WTC11 (cell line): ENCODE measurements around the gene HEY2. TPM values are rescaled to one million over a fixed set of nuclear protein-coding genes. Genes with fewer than 3 reads are reported as not detected.

ENCODE experiments used
- ATAC-seq: fragments of 200-7000 bp; cut with Tn5 transposase; 2 replicates; pipeline ENCODE4 v1.10.0; 2021; ENCODE audit warnings: mild to moderate bottlenecking, moderate library complexity
- CTCF ChIA-PET: fragments of 300-600 bp; sonication (Branson Sonifier 250); formaldehyde crosslinking; loops from one replicate; lab custom pipeline; 2021; ENCODE audit warnings: antibody characterized with exemption; lab: Charles Lee
- POLR2A ChIA-PET: fragments of 350-600 bp; sonication (Branson Sonifier 250); formaldehyde crosslinking; loops from one replicate; lab custom pipeline; 2021; ENCODE audit warnings: antibody characterized with exemption; lab: Charles Lee
- DNase-seq: peaks from one replicate; pipeline ENCODE4 v3.0.0; 2021; ENCODE audit warnings: low spot score
- H3K27ac Mint-ChIP-seq: 2 replicates; pipeline ENCODE4 v1.8.0; 2021; ENCODE audit warnings: mixed read lengths
- H3K27me3 Mint-ChIP-seq: 2 replicates; pipeline ENCODE4 v1.8.0; 2021; ENCODE audit warnings: low read depth, mild to moderate bottlenecking, moderate library complexity, mixed read lengths
- H3K36me3 Mint-ChIP-seq: 2 replicates; pipeline ENCODE4 v1.8.0; 2021; ENCODE audit warnings: mixed read lengths
- H3K4me1 Mint-ChIP-seq: 2 replicates; pipeline ENCODE4 v1.8.0; 2022; ENCODE audit warnings: mixed read lengths
- H3K4me3 Mint-ChIP-seq: 2 replicates; pipeline ENCODE4 v1.8.0; 2021; ENCODE audit warnings: mild to moderate bottlenecking, moderate library complexity, mixed read lengths
- H3K9me3 Mint-ChIP-seq: 2 replicates; pipeline ENCODE4 v1.8.0; 2021; ENCODE audit warnings: mixed read lengths
- EMX1 ChIP-seq: fragments of 250-450 bp; sonication (Bioruptor Pico); IDR thresholded peaks from 2 replicates; pipeline ENCODE4 v1.8.0; 2021; ENCODE audit warnings: mild to moderate bottlenecking
- ESRRA ChIP-seq: sonication (generic); formaldehyde crosslinking; IDR thresholded peaks from 2 replicates; pipeline ENCODE4 v1.8.1; 2022; ENCODE audit warnings: mild to moderate bottlenecking, missing genetic modification reagents, borderline replicate concordance
- ETV6 ChIP-seq: sonication (generic); formaldehyde crosslinking; IDR thresholded peaks from 2 replicates; pipeline ENCODE4 v1.8.1; 2022; ENCODE audit warnings: mild to moderate bottlenecking, missing genetic modification reagents
- JAZF1 ChIP-seq: fragments of 250-450 bp; sonication (Bioruptor Pico); IDR thresholded peaks from 2 replicates; pipeline ENCODE4 v1.9.0; 2021; ENCODE audit warnings: moderate library complexity, mild to moderate bottlenecking, inconsistent platforms
- KAT7 ChIP-seq: sonication (generic); formaldehyde crosslinking; IDR thresholded peaks from 2 replicates; pipeline ENCODE4 v1.8.1; 2023; ENCODE audit warnings: missing genetic modification reagents, mild to moderate bottlenecking, borderline replicate concordance
- MXD4 ChIP-seq: fragments of 250-450 bp; sonication (Bioruptor Pico); IDR thresholded peaks from 2 replicates; pipeline ENCODE4 v1.8.0; 2021; ENCODE audit warnings: mild to moderate bottlenecking, moderate library complexity, borderline replicate concordance
- NFATC4 ChIP-seq: fragments of 250-450 bp; sonication (Bioruptor Pico); IDR thresholded peaks from 2 replicates; pipeline ENCODE4 v1.9.0; 2021; ENCODE audit warnings: mild to moderate bottlenecking
- NR2C2 ChIP-seq: sonication (generic); formaldehyde crosslinking; IDR thresholded peaks from 2 replicates; pipeline ENCODE4 v1.8.0; 2022; ENCODE audit warnings: mild to moderate bottlenecking, missing genetic modification reagents
- NR3C1 ChIP-seq: sonication (generic); formaldehyde crosslinking; conservative IDR thresholded peaks from 2 replicates; pipeline ENCODE4 v1.8.1; 2023; ENCODE audit warnings: low read depth, mild to moderate bottlenecking, missing genetic modification reagents
- PRRX2 ChIP-seq: fragments of 250-450 bp; sonication (Bioruptor Pico); IDR thresholded peaks from 2 replicates; pipeline ENCODE4 v1.8.0; 2021; ENCODE audit warnings: mild to moderate bottlenecking
- RELA ChIP-seq: sonication (generic); formaldehyde crosslinking; IDR thresholded peaks from 2 replicates; pipeline ENCODE4 v1.8.1; 2022; ENCODE audit warnings: missing genetic modification reagents, mild to moderate bottlenecking, borderline replicate concordance
- RORB ChIP-seq: fragments of 250-450 bp; sonication (Bioruptor Pico); IDR thresholded peaks from 2 replicates; pipeline ENCODE4 v1.9.0; 2021; ENCODE audit warnings: mild to moderate bottlenecking
- TP53 ChIP-seq: sonication (generic); formaldehyde crosslinking; IDR thresholded peaks from 2 replicates; pipeline ENCODE4 v1.8.1; 2023; ENCODE audit warnings: mild to moderate bottlenecking, missing genetic modification reagents
- ZNF219 ChIP-seq: sonication (generic); formaldehyde crosslinking; IDR thresholded peaks from 2 replicates; pipeline ENCODE4 v1.8.0; 2023; ENCODE audit warnings: missing genetic modification reagents, mild to moderate bottlenecking, borderline replicate concordance
- total RNA-seq: library from RNA; stranded (reverse); gene quantifications from 3 replicates; pipeline ENCODE4 v1.2.3, GENCODE V29; 2021
- TF ChIP-seq, protein P1 (sequence below): sonication (generic); formaldehyde crosslinking; IDR thresholded peaks from 2 replicates; pipeline ENCODE4 v1.8.0; 2023; ENCODE audit warnings: missing genetic modification reagents, mild to moderate bottlenecking, borderline replicate concordance
- TF ChIP-seq, protein P2 (sequence below): sonication (generic); formaldehyde crosslinking; IDR thresholded peaks from 2 replicates; pipeline ENCODE4 v1.8.1; 2022; ENCODE audit warnings: mild to moderate bottlenecking, moderate library complexity, missing genetic modification reagents
- TF ChIP-seq, protein P3 (sequence below): fragments of 250-450 bp; sonication (Bioruptor Pico); IDR thresholded peaks from 2 replicates; pipeline ENCODE4 v1.8.0; 2021; ENCODE audit warnings: mild to moderate bottlenecking
- TF ChIP-seq, protein P4 (sequence below): sonication (generic); formaldehyde crosslinking; IDR thresholded peaks from 2 replicates; pipeline ENCODE4 v1.8.1; 2023; ENCODE audit warnings: mild to moderate bottlenecking, missing genetic modification reagents, moderate library complexity
- TF ChIP-seq, protein P5 (sequence below): sonication (generic); formaldehyde crosslinking; IDR thresholded peaks from 2 replicates; pipeline ENCODE4 v1.8.0; 2023; ENCODE audit warnings: missing genetic modification reagents

Gene HEY2
- total RNA-seq, 1 experiment from 2014 or later: 10.6 TPM

DNA sequence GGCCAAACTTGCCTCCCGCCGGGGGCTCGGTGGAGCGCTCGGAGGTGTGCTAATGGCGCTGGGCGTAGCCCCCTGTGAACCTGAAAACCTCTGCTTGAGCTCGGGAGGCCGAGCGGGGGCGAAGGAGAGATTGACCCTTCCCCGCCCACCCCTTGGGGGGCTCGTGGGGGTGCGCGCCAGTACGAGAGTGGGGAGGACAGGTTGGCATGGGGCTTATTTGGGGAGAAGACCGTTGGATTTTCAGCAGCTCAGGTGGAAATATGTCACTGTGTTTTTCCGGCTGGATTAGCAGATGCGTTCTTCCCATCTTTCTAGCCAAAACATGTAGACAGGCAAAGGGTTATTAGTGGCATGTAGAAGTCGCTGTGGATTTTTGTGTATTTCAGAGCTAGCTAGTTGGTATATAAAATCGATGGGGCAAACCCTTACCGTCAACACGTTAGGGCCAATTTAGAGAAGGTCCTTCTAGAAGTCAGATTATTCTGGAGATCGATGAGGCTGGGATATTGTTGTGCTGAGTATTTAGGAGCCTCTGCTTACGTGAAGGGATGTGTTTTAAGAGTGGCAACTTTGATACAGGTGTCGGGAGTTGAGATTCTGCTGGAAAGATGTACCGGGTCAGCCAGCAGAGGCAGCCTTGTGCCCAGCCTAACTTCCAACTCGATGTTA, 41.9 kb downstream of the HEY2 start (continued):
- TF ChIP-seq, protein P1, sequence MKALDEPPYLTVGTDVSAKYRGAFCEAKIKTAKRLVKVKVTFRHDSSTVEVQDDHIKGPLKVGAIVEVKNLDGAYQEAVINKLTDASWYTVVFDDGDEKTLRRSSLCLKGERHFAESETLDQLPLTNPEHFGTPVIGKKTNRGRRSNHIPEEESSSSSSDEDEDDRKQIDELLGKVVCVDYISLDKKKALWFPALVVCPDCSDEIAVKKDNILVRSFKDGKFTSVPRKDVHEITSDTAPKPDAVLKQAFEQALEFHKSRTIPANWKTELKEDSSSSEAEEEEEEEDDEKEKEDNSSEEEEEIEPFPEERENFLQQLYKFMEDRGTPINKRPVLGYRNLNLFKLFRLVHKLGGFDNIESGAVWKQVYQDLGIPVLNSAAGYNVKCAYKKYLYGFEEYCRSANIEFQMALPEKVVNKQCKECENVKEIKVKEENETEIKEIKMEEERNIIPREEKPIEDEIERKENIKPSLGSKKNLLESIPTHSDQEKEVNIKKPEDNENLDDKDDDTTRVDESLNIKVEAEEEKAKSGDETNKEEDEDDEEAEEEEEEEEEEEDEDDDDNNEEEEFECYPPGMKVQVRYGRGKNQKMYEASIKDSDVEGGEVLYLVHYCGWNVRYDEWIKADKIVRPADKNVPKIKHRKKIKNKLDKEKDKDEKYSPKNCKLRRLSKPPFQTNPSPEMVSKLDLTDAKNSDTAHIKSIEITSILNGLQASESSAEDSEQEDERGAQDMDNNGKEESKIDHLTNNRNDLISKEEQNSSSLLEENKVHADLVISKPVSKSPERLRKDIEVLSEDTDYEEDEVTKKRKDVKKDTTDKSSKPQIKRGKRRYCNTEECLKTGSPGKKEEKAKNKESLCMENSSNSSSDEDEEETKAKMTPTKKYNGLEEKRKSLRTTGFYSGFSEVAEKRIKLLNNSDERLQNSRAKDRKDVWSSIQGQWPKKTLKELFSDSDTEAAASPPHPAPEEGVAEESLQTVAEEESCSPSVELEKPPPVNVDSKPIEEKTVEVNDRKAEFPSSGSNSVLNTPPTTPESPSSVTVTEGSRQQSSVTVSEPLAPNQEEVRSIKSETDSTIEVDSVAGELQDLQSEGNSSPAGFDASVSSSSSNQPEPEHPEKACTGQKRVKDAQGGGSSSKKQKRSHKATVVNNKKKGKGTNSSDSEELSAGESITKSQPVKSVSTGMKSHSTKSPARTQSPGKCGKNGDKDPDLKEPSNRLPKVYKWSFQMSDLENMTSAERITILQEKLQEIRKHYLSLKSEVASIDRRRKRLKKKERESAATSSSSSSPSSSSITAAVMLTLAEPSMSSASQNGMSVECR (CRISPR knock-in tag): 0 out of 2 replicates have a peak, but pooled peaks have one; percentile 11

DNA sequence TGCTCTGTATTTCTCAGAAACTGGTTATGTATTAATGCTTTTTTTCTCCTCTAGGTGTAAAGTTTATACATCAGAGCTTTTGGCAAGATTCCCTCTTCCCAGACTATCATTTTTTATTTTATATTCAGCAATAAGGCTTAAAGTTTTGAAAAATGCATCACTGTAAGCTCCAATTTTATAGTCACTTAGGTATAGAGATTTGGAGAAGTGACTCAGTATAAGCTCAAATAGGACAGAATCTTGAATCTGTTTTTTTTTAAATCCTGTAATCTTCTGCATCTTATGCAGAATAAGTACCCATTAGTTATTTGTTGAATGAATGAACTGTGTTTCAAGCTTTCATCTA, 42.4 kb downstream of the HEY2 start:
- no peaks in the 10 kb centered on the region for H3K36me3 Mint-ChIP-seq
- CTCF ChIA-PET: interaction anchor here (0.5 to 6.3 kb wide), 17 partner anchors 9 to 545 kb away, joined by 3 to 46 read pairs (median 6); partner anchors contain the start of gene HINT3
- no peak overlapping the region for H3K27ac Mint-ChIP-seq
- peak overlapping the region; percentile 83 for H3K4me3 Mint-ChIP-seq
- no peak for TF ChIP-seq KAT7
- TF ChIP-seq, protein P2, sequence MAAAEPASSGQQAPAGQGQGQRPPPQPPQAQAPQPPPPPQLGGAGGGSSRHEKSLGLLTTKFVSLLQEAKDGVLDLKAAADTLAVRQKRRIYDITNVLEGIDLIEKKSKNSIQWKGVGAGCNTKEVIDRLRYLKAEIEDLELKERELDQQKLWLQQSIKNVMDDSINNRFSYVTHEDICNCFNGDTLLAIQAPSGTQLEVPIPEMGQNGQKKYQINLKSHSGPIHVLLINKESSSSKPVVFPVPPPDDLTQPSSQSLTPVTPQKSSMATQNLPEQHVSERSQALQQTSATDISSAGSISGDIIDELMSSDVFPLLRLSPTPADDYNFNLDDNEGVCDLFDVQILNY (CRISPR knock-in tag): no peak
- TF ChIP-seq NR3C1: no peak
- TF ChIP-seq JAZF1: no peak
- TF ChIP-seq TP53 (CRISPR knock-in tag): no peak
- TF ChIP-seq MXD4 (CRISPR knock-in tag): no peak
- TF ChIP-seq, protein P3, sequence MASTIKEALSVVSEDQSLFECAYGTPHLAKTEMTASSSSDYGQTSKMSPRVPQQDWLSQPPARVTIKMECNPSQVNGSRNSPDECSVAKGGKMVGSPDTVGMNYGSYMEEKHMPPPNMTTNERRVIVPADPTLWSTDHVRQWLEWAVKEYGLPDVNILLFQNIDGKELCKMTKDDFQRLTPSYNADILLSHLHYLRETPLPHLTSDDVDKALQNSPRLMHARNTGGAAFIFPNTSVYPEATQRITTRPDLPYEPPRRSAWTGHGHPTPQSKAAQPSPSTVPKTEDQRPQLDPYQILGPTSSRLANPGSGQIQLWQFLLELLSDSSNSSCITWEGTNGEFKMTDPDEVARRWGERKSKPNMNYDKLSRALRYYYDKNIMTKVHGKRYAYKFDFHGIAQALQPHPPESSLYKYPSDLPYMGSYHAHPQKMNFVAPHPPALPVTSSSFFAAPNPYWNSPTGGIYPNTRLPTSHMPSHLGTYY (CRISPR knock-in tag): no peak
- no peaks in the 10 kb centered on the region for H3K9me3 Mint-ChIP-seq
- peaks cover 43% of the 10 kb centered on the region for H3K4me1 Mint-ChIP-seq
- no peak for ATAC-seq
- POLR2A ChIA-PET: interaction anchor here (0.8 to 2.9 kb wide), 4 partner anchors 46 to 257 kb away, joined by 3 to 14 read pairs (median 4); partner anchors contain the start of gene HINT3
- DNase-seq: no peak
- H3K27me3 Mint-ChIP-seq: no peaks in the 10 kb centered on the region

DNA sequence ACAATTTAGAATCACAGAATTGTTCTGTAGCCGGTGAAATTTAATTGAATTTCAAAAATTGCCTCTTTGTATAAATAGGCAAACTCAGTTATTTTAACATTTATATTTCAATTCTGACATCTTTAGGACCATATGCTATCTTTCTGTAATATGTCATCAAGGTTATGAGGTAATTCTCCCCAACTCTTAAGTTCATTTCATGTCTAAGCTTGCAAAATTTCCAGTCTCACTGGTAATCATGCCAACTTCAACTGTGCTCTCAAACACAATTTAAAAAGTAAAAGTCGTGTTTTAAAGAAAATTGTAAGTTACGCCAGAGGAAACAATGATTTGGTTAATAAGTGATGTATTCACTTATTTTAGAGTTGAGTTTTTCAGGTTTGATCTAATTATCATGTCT, 42.7 kb downstream of the HEY2 start:
- Mint-ChIP-seq H3K36me3 (no peaks in the 10 kb centered on the region), H3K9me3 (no peaks in the 10 kb centered on the region), H3K4me3 (peak overlapping the region; percentile 83), H3K4me1 (peaks cover 41% of the 10 kb centered on the region), H3K27ac (no peak overlapping the region), H3K27me3 (no peaks in the 10 kb centered on the region)
- ATAC-seq: no peak
- no peak for DNase-seq
- ChIA-PET POLR2A (interaction anchor here (1.0 kb wide), 1 partner anchor 47 kb away, joined by 3 read pairs; no protein-coding TSS in a partner anchor), CTCF (interaction anchor here (1.4 to 6.3 kb wide), 9 partner anchors 9 to 488 kb away, joined by 3 to 46 read pairs (median 6); partner anchors contain the start of gene HINT3)
- TF ChIP-seq, protein P4, sequence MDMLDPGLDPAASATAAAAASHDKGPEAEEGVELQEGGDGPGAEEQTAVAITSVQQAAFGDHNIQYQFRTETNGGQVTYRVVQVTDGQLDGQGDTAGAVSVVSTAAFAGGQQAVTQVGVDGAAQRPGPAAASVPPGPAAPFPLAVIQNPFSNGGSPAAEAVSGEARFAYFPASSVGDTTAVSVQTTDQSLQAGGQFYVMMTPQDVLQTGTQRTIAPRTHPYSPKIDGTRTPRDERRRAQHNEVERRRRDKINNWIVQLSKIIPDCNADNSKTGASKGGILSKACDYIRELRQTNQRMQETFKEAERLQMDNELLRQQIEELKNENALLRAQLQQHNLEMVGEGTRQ (CRISPR knock-in tag): no peak
- no peak for TF ChIP-seq PRRX2 (CRISPR knock-in tag)
- no peak for TF ChIP-seq ZNF219
- no peak for TF ChIP-seq NR2C2
- no peak for TF ChIP-seq ESRRA (CRISPR knock-in tag)
- TF ChIP-seq RORB (CRISPR knock-in tag): no peak
- TF ChIP-seq, protein P1 (CRISPR knock-in tag): no peak
- TF ChIP-seq, protein P2 (CRISPR knock-in tag): no peak
- TF ChIP-seq ETV6 (CRISPR knock-in tag): no peak
- no peak for TF ChIP-seq EMX1 (CRISPR knock-in tag)
- TF ChIP-seq RELA: no peak
- TF ChIP-seq, protein P5, sequence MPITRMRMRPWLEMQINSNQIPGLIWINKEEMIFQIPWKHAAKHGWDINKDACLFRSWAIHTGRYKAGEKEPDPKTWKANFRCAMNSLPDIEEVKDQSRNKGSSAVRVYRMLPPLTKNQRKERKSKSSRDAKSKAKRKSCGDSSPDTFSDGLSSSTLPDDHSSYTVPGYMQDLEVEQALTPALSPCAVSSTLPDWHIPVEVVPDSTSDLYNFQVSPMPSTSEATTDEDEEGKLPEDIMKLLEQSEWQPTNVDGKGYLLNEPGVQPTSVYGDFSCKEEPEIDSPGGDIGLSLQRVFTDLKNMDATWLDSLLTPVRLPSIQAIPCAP (CRISPR knock-in tag): no peak
- no peak for TF ChIP-seq NFATC4 (CRISPR knock-in tag)
